Prostate gland (tissue), 2 donors: ENCODE data around the gene ZNF837. TPM values are rescaled to one million over a fixed set of nuclear protein-coding genes. Genes with fewer than 3 reads are reported as not detected.

Experiments
- DNase-seq: peaks from one replicate; pipeline ENCODE4 v3.0.0-alpha.2; 2019; ENCODE audit warnings: low spot score
- H3K27ac ChIP-seq, 2 donors: fragments of 200-600 bp; sonication (generic); 2 replicates each; pipeline ENCODE4 v1.5.1; 2017 to 2019
- H3K27me3 ChIP-seq: fragments of 200-600 bp; sonication (generic); replicated peaks from 2 replicates; pipeline ENCODE4 v1.5.1; 2019; ENCODE audit not compliant: insufficient read depth
- H3K36me3 ChIP-seq, 2 donors: fragments of 200-600 bp; sonication (generic); 1 replicate in 1 of 2; 2 replicates in 1 of 2; pipeline versions ENCODE4 v1.5.1 to v1.8.1; 2017 to 2019
- H3K4me1 ChIP-seq: fragments of 200-600 bp; sonication (generic); replicated peaks from 2 replicates; pipeline ENCODE4 v1.5.1; 2019
- H3K4me3 ChIP-seq, 2 donors: fragments of 200-600 bp; sonication (generic); 2 replicates each; pipeline ENCODE4 v1.5.1; 2017 to 2019
- H3K9me3 ChIP-seq: fragments of 200-600 bp; sonication (generic); 2 replicates; pipeline ENCODE4 v1.5.1; 2017
- CTCF ChIP-seq, 4 experiments: fragments of 200-600 bp in 2 of 4; fragments of 450-650 bp in 2 of 4; sonication (generic) in 2 of 4; IDR thresholded peaks; 1 replicate in 3 of 4; 2 replicates in 1 of 4; pipeline ENCODE4 v1.5.1; 2016 to 2019; ENCODE audit warnings: antibody characterized with exemption in 4 of 4, mild to moderate bottlenecking in 2 of 4, moderate library complexity in 2 of 4
- POLR2A ChIP-seq: fragments of 450-650 bp; IDR thresholded peaks from one replicate; pipeline ENCODE4 v1.6.1; 2016; ENCODE audit warnings: antibody characterized with exemption, mild to moderate bottlenecking
- POLR2AphosphoS5 ChIP-seq: sonication (generic); formaldehyde crosslinking; IDR thresholded peaks from one replicate; pipeline ENCODE4 v1.6.1; 2017; ENCODE audit warnings: antibody characterized with exemption
- WGBS: methylation state at CpG from one replicate; pipeline ENCODE4 v1.1.5; 2018; 5-methylcytosine and 5-hydroxymethylcytosine counted together
- intact Hi-C: fragments of 100-400 bp; cut with DNase I; formaldehyde crosslinking; loops from one replicate; pipeline ENCODE4 v1.14.2; 2022
- total RNA-seq, 2 donors: library from RNA; depleted of rRNA; stranded (reverse); fragments of >200 nt; gene quantifications; one replicate each; pipeline ENCODE4 v1.1.0, GENCODE V29; 2016

ZNF837 gene
- total RNA-seq, 2 donors from 2014 or later: 12.2 to 15.7 TPM

GRCh38 chr19:58368561-58369360, 12.1 kb downstream of the ZNF837 start:
- 90% methylated on average over 64 of the region's 68 CpGs for WGBS
- Histone ChIP-seq H3K36me3 (no peaks in the 10 kb centered on the region), H3K27me3 (no peaks in the 10 kb centered on the region), H3K27ac (no peak overlapping the region), H3K9me3 (no peaks in the 10 kb centered on the region), H3K4me1 (no peaks in the 10 kb centered on the region), H3K4me3 (no peak overlapping the region)
- no peak for TF ChIP-seq POLR2A
- TF ChIP-seq POLR2AphosphoS5: no peak
- TF ChIP-seq CTCF (IDR thresholded peaks at IDR 0.05): no peak
- DNase-seq: no peak
- intact Hi-C loops: no loop called here

- no peak for DNase-seq
- Histone ChIP-seq H3K27me3 (no peaks in the 10 kb centered on the region), H3K36me3 (no peaks in the 10 kb centered on the region), H3K27ac (no peak overlapping the region), H3K9me3 (no peaks in the 10 kb centered on the region), H3K4me3 (no peak overlapping the region), H3K4me1 (no peaks in the 10 kb centered on the region)
- intact Hi-C loops: no loop called here
- TF ChIP-seq POLR2A (no peak), CTCF (IDR thresholded peaks at IDR 0.05) (no peak), POLR2AphosphoS5 (no peak)
- WGBS: 74% methylated on average over 72 of the region's 106 CpGs
Observed at GRCh38 chr19:58367698-58368454, 13.0 kb downstream of the ZNF837 start.

- 84% methylated on average over 32 of the region's 32 CpGs for WGBS
Observed at GRCh38 chr19:58366585-58367430, 14.0 kb downstream of the ZNF837 start.

GRCh38 chr19:58364146-58364545, 16.7 kb downstream of the ZNF837 start:
- Histone ChIP-seq H3K4me1 (no peaks in the 10 kb centered on the region), H3K27me3 (no peaks in the 10 kb centered on the region), H3K27ac (no peak overlapping the region), H3K36me3 (no peaks in the 10 kb centered on the region), H3K4me3 (no peak overlapping the region), H3K9me3 (no peaks in the 10 kb centered on the region)
- WGBS: 89% methylated on average over 5 of the region's 5 CpGs
- TF ChIP-seq POLR2A: no peak
- TF ChIP-seq POLR2AphosphoS5: no peak
- no peak for TF ChIP-seq CTCF (IDR thresholded peaks at IDR 0.05)
- DNase-seq: no peak
- intact Hi-C loops: loop anchor here (5.0 kb wide), 1 partner anchor 37 kb away; the partner anchor contains the start of gene ZSCAN22

More at GRCh38 chr19:58366585-58367430, 14.0 kb downstream of the ZNF837 start:
- DNase-seq: no peak
- H3K27ac ChIP-seq: no peak overlapping the region
- no peak overlapping the region for H3K4me3 ChIP-seq
- intact Hi-C loops: no loop called here
- H3K9me3 ChIP-seq: no peaks in the 10 kb centered on the region
- no peaks in the 10 kb centered on the region for H3K4me1 ChIP-seq
- no peak for TF ChIP-seq CTCF (IDR thresholded peaks at IDR 0.05)
- TF ChIP-seq POLR2AphosphoS5: no peak
- no peak for TF ChIP-seq POLR2A
- no peaks in the 10 kb centered on the region for H3K36me3 ChIP-seq
- H3K27me3 ChIP-seq: no peaks in the 10 kb centered on the region
